ENCODE data around the gene PPM1F. TPM values are rescaled to one million over a fixed set of nuclear protein-coding genes. Genes with fewer than 3 reads are reported as not detected.

PPM1F gene
- total RNA-seq, 2 experiments from 2014 or later, result 18.2 to 18.8 TPM

DNA sequence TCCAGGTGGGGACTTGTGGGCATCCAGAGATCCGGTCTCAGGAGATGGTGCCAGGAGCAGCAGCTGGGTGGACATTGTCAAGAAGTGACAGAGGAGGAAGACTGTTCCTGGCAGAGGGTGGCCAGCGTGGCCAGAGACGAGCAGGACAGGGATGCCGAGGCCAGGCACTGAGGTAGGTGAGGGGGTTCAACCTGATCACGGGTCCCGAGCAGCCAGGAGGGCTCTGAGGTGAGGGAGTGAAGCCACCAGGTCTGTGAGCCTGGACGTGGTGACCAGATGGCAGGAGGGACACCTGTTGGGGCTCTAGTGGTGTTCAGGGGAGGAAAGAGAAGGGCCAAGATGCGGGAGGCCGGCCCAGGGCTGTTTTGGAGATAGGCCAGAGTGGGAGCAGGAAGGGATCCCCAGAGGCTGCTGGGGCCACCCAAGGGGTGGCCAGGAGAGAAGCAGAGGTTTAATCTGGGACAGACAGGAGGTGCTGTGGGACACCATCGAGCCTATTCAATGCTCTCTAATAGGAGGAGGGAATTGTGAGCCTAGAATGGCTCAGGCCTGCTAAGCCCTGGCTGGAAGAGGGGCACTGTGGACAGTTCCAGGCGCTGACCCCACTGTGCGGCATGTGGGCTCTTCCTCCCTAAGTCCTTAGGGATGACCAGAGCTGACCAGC lies 6.3 kb downstream of the PPM1F start:
- ATAC-seq (no peak), DNase-seq (no peak)
- intact Hi-C loops (cut with micrococcal nuclease), result loop anchor here (10.0 kb wide), 1 partner anchor 212 kb away; the partner anchor contains the start of gene YPEL1
- H3K36me3 Mint-ChIP-seq (ENCODE audit: low read depth), result peaks cover 5% of the 10 kb centered on the region
- ChIA-PET POLR2A (no interaction called here), CTCF (no interaction called here)
- no peaks in the 10 kb centered on the region for H3K9me3 Mint-ChIP-seq
- TF ChIP-seq, protein P1, sequence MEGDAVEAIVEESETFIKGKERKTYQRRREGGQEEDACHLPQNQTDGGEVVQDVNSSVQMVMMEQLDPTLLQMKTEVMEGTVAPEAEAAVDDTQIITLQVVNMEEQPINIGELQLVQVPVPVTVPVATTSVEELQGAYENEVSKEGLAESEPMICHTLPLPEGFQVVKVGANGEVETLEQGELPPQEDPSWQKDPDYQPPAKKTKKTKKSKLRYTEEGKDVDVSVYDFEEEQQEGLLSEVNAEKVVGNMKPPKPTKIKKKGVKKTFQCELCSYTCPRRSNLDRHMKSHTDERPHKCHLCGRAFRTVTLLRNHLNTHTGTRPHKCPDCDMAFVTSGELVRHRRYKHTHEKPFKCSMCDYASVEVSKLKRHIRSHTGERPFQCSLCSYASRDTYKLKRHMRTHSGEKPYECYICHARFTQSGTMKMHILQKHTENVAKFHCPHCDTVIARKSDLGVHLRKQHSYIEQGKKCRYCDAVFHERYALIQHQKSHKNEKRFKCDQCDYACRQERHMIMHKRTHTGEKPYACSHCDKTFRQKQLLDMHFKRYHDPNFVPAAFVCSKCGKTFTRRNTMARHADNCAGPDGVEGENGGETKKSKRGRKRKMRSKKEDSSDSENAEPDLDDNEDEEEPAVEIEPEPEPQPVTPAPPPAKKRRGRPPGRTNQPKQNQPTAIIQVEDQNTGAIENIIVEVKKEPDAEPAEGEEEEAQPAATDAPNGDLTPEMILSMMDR (IDR thresholded peaks at IDR 0.05), result no peak
- H3K4me1 Mint-ChIP-seq (ENCODE audit: low read depth), result peaks cover 24% of the 10 kb centered on the region
- H3K27me3 Mint-ChIP-seq, result no peaks in the 10 kb centered on the region
- no peak overlapping the region for H3K4me3 Mint-ChIP-seq
- no peak overlapping the region for H3K27ac Mint-ChIP-seq

- no peak overlapping the region for H3K4me3 Mint-ChIP-seq
- no peaks in the 10 kb centered on the region for H3K27me3 Mint-ChIP-seq
- no peak overlapping the region for H3K27ac Mint-ChIP-seq
- ATAC-seq (no peak), DNase-seq (no peak)
- peaks cover 23% of the 10 kb centered on the region for H3K4me1 Mint-ChIP-seq (ENCODE audit: low read depth)
- CTCF ChIA-PET, result no interaction called here
- TF ChIP-seq, protein P1 (IDR thresholded peaks at IDR 0.05), result no peak
- intact Hi-C loops (cut with micrococcal nuclease), result loop anchor here (10.0 kb wide), 1 partner anchor 211 kb away; the partner anchor contains the start of gene YPEL1
- POLR2A ChIA-PET, result interaction anchor here (0.7 kb wide), 1 partner anchor 14 kb away, joined by 3 read pairs; no protein-coding TSS in a partner anchor
- H3K9me3 Mint-ChIP-seq, result no peaks in the 10 kb centered on the region
- H3K36me3 Mint-ChIP-seq (ENCODE audit: low read depth), result peaks cover 2% of the 10 kb centered on the region
These were observed 7.0 kb downstream of the PPM1F start for GRCh38 chr22:21945453-21946261.

- Mint-ChIP-seq H3K27me3 (no peaks in the 10 kb centered on the region), H3K4me1 (ENCODE audit: low read depth) (peaks cover 25% of the 10 kb centered on the region), H3K9me3 (no peaks in the 10 kb centered on the region), H3K27ac (no peak overlapping the region), H3K36me3 (ENCODE audit: low read depth) (peaks cover 2% of the 10 kb centered on the region), H3K4me3 (no peak overlapping the region)
- intact Hi-C loops (cut with micrococcal nuclease), result loop anchor here (10.0 kb wide), 1 partner anchor 210 kb away; the partner anchor contains the start of gene YPEL1
- TF ChIP-seq, protein P1 (IDR thresholded peaks at IDR 0.05), result no peak
- POLR2A ChIA-PET, result interaction anchor here (0.7 to 1.0 kb wide), 3 partner anchors 9 to 82 kb away, joined by 3 read pairs; no protein-coding TSS in a partner anchor
- DNase-seq (no peak), ATAC-seq (no peak)
- CTCF ChIA-PET, result interaction anchor here (1.1 to 1.7 kb wide), 2 partner anchors 8 to 27 kb away, joined by 4 to 8 read pairs; partner anchors contain the start of gene PPM1F
These were observed 7.8 kb downstream of the PPM1F start for GRCh38 chr22:21944871-21945270.

- Mint-ChIP-seq H3K9me3 (no peaks in the 10 kb centered on the region), H3K4me1 (ENCODE audit: low read depth) (peaks cover 27% of the 10 kb centered on the region), H3K27ac (no peak overlapping the region), H3K4me3 (no peak overlapping the region), H3K27me3 (no peaks in the 10 kb centered on the region), H3K36me3 (ENCODE audit: low read depth) (peaks cover 7% of the 10 kb centered on the region)
- intact Hi-C loops (cut with micrococcal nuclease), result loop anchor here (10.0 kb wide), 1 partner anchor 209 kb away; the partner anchor contains the start of gene YPEL1
- TF ChIP-seq, protein P1 (IDR thresholded peaks at IDR 0.05), result no peak
- CTCF ChIA-PET, result interaction anchor here (1.1 to 1.7 kb wide), 4 partner anchors 9 to 29 kb away, joined by 3 to 8 read pairs (median 6); partner anchors contain the start of gene PPM1F
- DNase-seq (no peak), ATAC-seq (no peak)
- POLR2A ChIA-PET, result interaction anchor here (0.9 to 1.0 kb wide), 2 partner anchors 10 to 81 kb away, joined by 3 read pairs; no protein-coding TSS in a partner anchor
These were observed 8.8 kb downstream of the PPM1F start for GRCh38 chr22:21943571-21944448.

Measured in activated CD8-positive, alpha-beta T cell treated with anti-CD3 and anti-CD28 coated beads for 36 hours (primary cell).